Tibial nerve (tissue), 4 donors: ENCODE measurements around the gene TMEM132C. TPM values are rescaled to one million over a fixed set of nuclear protein-coding genes. Genes with fewer than 3 reads are reported as not detected.

Experiments
- DNase-seq, 2 donors: peaks; one replicate each; pipeline ENCODE4 v3.0.0-alpha.2; 2019; ENCODE audit warnings: low spot score in 2 of 2
- H3K27ac ChIP-seq, 4 donors: fragments of 200-600 bp; sonication (generic) in 3 of 4; one replicate each; pipeline ENCODE4 v1.5.1; 2017 to 2019; ENCODE audit warnings: mild to moderate bottlenecking in 1 of 4
- H3K27me3 ChIP-seq, 2 donors: fragments of 200-600 bp; sonication (generic) in 1 of 2; one replicate each; pipeline versions ENCODE4 v1.5.1 to v1.6.0; 2017 to 2019
- H3K36me3 ChIP-seq, 3 donors: fragments of 200-600 bp; sonication (generic); one replicate each; pipeline ENCODE4 v1.5.1; 2018 to 2019
- H3K4me1 ChIP-seq, 4 donors: fragments of 200-600 bp; sonication (generic) in 3 of 4; one replicate each; pipeline ENCODE4 v1.5.1; 2017 to 2019
- H3K4me3 ChIP-seq, 4 donors: fragments of 200-600 bp; sonication (generic) in 3 of 4; one replicate each; pipeline ENCODE4 v1.5.1; 2017 to 2019; ENCODE audit warnings: mild to moderate bottlenecking in 1 of 4, moderate library complexity in 1 of 4
- H3K9me3 ChIP-seq, 4 donors: fragments of 200-600 bp; sonication (generic) in 3 of 4; one replicate each; pipeline ENCODE4 v1.5.1; 2017 to 2019
- EP300 ChIP-seq, 2 donors: sonication (generic); formaldehyde crosslinking; IDR thresholded peaks; one replicate each; pipeline ENCODE4 v1.6.1; 2017; ENCODE audit warnings: antibody characterized with exemption in 2 of 2, mild to moderate bottlenecking in 1 of 2
- POLR2A ChIP-seq, 2 donors: fragments of 450-650 bp; IDR thresholded peaks; one replicate each; pipeline ENCODE4 v1.6.1; 2017; ENCODE audit warnings: antibody characterized with exemption in 2 of 2, mild to moderate bottlenecking in 2 of 2, moderate library complexity in 2 of 2
- WGBS, 2 donors: methylation state at CpG; one replicate each; pipeline ENCODE4 v1.1.5; 2018; 5-methylcytosine and 5-hydroxymethylcytosine counted together
- total RNA-seq, 4 donors: library from RNA; depleted of rRNA; stranded (reverse); fragments of >200 nt; gene quantifications; one replicate each; pipeline ENCODE4 v1.1.0, GENCODE V29; 2016
- TF ChIP-seq, protein P1 (sequence below), 5 experiments: fragments of 200-600 bp in 3 of 5; fragments of 450-650 bp in 2 of 5; sonication (generic) in 3 of 5; IDR thresholded peaks; one replicate each; pipeline ENCODE4 v1.5.1; 2016 to 2019; ENCODE audit warnings: antibody characterized with exemption in 5 of 5, mild to moderate bottlenecking in 3 of 5, moderate library complexity in 2 of 5

Gene TMEM132C
- total RNA-seq, 4 donors from 2014 or later, result 8.2 to 17.4 (median 12.4) TPM

GRCh38 chr12:128543460-128543859, 276.5 kb downstream of the TMEM132C start:
- no peaks in the 10 kb centered on the region for H3K27me3 ChIP-seq
- 57 to 70% methylated on average over 3 to 6 of the region's 6 CpGs for WGBS, 2 donors
- no peaks in the 10 kb centered on the region for H3K4me1 ChIP-seq
- H3K36me3 ChIP-seq, result no peaks in the 10 kb centered on the region
- H3K9me3 ChIP-seq, result peaks cover 0 to 5% (median 0%) of the 10 kb centered on the region in 4 donors
- TF ChIP-seq, protein P1, sequence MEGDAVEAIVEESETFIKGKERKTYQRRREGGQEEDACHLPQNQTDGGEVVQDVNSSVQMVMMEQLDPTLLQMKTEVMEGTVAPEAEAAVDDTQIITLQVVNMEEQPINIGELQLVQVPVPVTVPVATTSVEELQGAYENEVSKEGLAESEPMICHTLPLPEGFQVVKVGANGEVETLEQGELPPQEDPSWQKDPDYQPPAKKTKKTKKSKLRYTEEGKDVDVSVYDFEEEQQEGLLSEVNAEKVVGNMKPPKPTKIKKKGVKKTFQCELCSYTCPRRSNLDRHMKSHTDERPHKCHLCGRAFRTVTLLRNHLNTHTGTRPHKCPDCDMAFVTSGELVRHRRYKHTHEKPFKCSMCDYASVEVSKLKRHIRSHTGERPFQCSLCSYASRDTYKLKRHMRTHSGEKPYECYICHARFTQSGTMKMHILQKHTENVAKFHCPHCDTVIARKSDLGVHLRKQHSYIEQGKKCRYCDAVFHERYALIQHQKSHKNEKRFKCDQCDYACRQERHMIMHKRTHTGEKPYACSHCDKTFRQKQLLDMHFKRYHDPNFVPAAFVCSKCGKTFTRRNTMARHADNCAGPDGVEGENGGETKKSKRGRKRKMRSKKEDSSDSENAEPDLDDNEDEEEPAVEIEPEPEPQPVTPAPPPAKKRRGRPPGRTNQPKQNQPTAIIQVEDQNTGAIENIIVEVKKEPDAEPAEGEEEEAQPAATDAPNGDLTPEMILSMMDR (IDR thresholded peaks at IDR 0.05), result no peak
- TF ChIP-seq POLR2A (IDR thresholded peaks at IDR 0.05), result no peak
- TF ChIP-seq EP300 (IDR thresholded peaks at IDR 0.05), result no peak
- no peak for DNase-seq
- H3K4me3 ChIP-seq, result no peak overlapping the region
- H3K27ac ChIP-seq, result no peak overlapping the region

DNA sequence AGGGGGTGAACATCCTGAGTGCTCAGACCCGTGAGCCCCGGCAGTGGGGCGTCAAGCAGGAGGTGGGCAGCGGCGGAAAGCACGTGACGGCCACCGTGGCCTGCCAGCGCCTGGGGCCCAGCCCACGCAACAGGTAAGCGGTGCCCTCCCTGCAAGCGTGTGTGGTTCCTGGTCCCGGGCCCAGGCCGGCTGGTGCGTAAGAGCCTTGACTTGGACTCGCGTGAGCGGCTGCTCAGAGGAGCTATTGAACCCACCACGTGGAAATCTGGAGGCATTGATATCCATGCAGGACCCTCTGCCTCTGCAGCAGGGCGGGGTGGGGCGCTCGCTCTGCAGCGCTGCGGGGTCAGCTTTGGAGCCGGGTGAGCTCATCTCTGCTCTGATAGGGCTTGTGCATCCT, 277.0 kb downstream of the TMEM132C start:
- Histone ChIP-seq H3K27ac (no peak overlapping the region), H3K4me3 (no peak overlapping the region), H3K4me1 (no peaks in the 10 kb centered on the region), H3K36me3 (no peaks in the 10 kb centered on the region), H3K9me3 (peaks cover 0 to 5% (median 0%) of the 10 kb centered on the region in 4 donors), H3K27me3 (no peaks in the 10 kb centered on the region)
- TF ChIP-seq, protein P1 (IDR thresholded peaks at IDR 0.05), result no peak
- TF ChIP-seq POLR2A (IDR thresholded peaks at IDR 0.05) (no peak), EP300 (IDR thresholded peaks at IDR 0.05) (no peak)
- no peak for DNase-seq
- WGBS, 2 donors, result 91 to 92% methylated on average over 19 to 25 of the region's 25 CpGs

- Histone ChIP-seq H3K9me3 (peaks cover 0 to 5% (median 0%) of the 10 kb centered on the region in 4 donors), H3K27me3 (no peaks in the 10 kb centered on the region), H3K36me3 (no peaks in the 10 kb centered on the region), H3K4me1 (no peaks in the 10 kb centered on the region), H3K4me3 (no peak overlapping the region), H3K27ac (no peak overlapping the region)
- no peak for DNase-seq
- TF ChIP-seq EP300 (IDR thresholded peaks at IDR 0.05), result no peak
- no peak for TF ChIP-seq POLR2A (IDR thresholded peaks at IDR 0.05)
- TF ChIP-seq, protein P1 (IDR thresholded peaks at IDR 0.05), result no peak
- 41 to 51% methylated on average over 3 of the region's 3 CpGs for WGBS, 2 donors
Observed at GRCh38 chr12:128548949-128549348, 282.0 kb downstream of the TMEM132C start.

DNA sequence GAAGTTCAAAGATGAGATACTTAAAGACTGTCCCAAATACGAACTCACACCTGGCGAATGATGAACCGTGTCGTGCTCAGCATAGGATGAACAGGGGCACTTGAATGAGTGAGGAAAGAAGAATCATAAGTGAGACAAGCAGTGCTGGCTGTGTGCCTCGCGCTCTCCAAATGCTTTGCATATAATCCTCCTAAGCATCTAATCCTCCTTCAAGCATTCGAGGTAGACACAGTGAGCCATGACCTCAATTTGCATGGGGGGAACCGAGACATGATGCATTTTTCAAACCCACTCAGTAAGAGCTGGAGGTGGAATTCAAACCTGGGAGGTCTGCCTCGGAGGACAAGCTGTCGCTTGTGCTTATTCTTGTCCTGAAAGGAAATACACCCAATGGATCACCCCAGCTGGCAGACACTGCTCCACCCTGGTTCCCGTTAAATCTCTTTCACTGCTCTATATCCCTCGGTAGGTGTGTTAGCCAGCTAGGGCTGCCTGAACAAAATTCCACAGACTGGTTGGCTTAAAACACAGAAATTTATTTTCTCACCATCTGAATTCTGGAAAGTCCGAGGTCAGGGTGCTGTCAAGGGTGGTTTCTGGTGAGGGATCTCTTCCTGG, 282.7 kb downstream of the TMEM132C start:
- H3K4me3 ChIP-seq, result no peak overlapping the region
- H3K4me1 ChIP-seq, result no peaks in the 10 kb centered on the region
- no peak overlapping the region for H3K27ac ChIP-seq
- H3K27me3 ChIP-seq, result no peaks in the 10 kb centered on the region
- TF ChIP-seq, protein P1 (IDR thresholded peaks at IDR 0.05), result no peak
- TF ChIP-seq EP300 (IDR thresholded peaks at IDR 0.05), result no peak
- no peak for TF ChIP-seq POLR2A (IDR thresholded peaks at IDR 0.05)
- whole genome bisulfite sequencing, 2 donors, result 70 to 73% methylated on average over 13 of the region's 13 CpGs
- no peak for DNase-seq
- H3K36me3 ChIP-seq, result no peaks in the 10 kb centered on the region
- H3K9me3 ChIP-seq, result peaks cover 0 to 2% (median 0%) of the 10 kb centered on the region in 4 donors

- Histone ChIP-seq H3K4me1 (no peaks in the 10 kb centered on the region), H3K36me3 (no peaks in the 10 kb centered on the region), H3K27ac (no peak overlapping the region), H3K27me3 (no peaks in the 10 kb centered on the region), H3K9me3 (peaks cover 0 to 8% (median 0%) of the 10 kb centered on the region in 4 donors), H3K4me3 (no peak overlapping the region)
- WGBS, 2 donors, result 36 to 46% methylated on average over 9 of the region's 9 CpGs
- TF ChIP-seq, protein P1 (IDR thresholded peaks at IDR 0.05), result no peak
- TF ChIP-seq EP300 (IDR thresholded peaks at IDR 0.05), result no peak
- no peak for TF ChIP-seq POLR2A (IDR thresholded peaks at IDR 0.05)
- no peak for DNase-seq
Observed at GRCh38 chr12:128551266-128551665, 284.3 kb downstream of the TMEM132C start.
